Brain microvascular endothelial cell (primary cell): ENCODE results near the gene COMMD9.

Experiments
- DNase-seq: peaks from one replicate; pipeline ENCODE4 v3.0.0-alpha.2; 2020
- H3K27ac ChIP-seq: fragments of 250-450 bp; sonication (Bioruptor Pico); 2 replicates; pipeline ENCODE4 v1.5.1; 2020; ENCODE audit warnings: mild to moderate bottlenecking, moderate library complexity
- H3K27me3 ChIP-seq: fragments of 250-450 bp; sonication (Bioruptor Pico); replicated peaks from 2 replicates; pipeline ENCODE4 v1.5.1; 2020; ENCODE audit warnings: mild to moderate bottlenecking
- H3K36me3 ChIP-seq: fragments of 250-450 bp; sonication (Bioruptor Pico); replicated peaks from 2 replicates; pipeline ENCODE4 v1.5.1; 2020; ENCODE audit warnings: mild to moderate bottlenecking
- H3K4me3 ChIP-seq: 2 replicates; pipeline ENCODE4 v1.5.1; 2011; ENCODE audit warnings: low read depth, mild to moderate bottlenecking, control low read depth, low read length, moderate library complexity
- CTCF ChIP-seq: IDR thresholded peaks from 2 replicates; pipeline ENCODE4 v1.5.1; 2011; ENCODE audit warnings: low read depth, mild to moderate bottlenecking, moderate library complexity, low read length, control low read depth, inconsistent platforms; ENCODE audit errors: missing control alignments
- in situ Hi-C: cut with HindIII; loops from 2 replicates; pipeline ENCODE4 v1.10.0; 2017; ENCODE audit warnings: low sequenced_read_pairs, low pct_ligation_motif_present

Gene COMMD9

GRCh38 chr11:36278531-36279282 lies 10.5 kb downstream of the COMMD9 start:
- no peaks in the 10 kb centered on the region for H3K27me3 ChIP-seq
- peaks cover 6% of the 10 kb centered on the region for H3K36me3 ChIP-seq
- H3K4me3 ChIP-seq, result no peak overlapping the region
- TF ChIP-seq CTCF, result peak; percentile 34
- peak; percentile 18 for DNase-seq
- H3K27ac ChIP-seq, result no peak overlapping the region
- in situ Hi-C loops, result loop anchor here (25.0 kb wide), 1 partner anchor 209 kb away; no protein-coding TSS in a partner anchor

GRCh38 chr11:36274414-36274813 lies 14.8 kb downstream of the COMMD9 start:
- Histone ChIP-seq H3K27ac (no peak overlapping the region), H3K36me3 (peaks cover 12% of the 10 kb centered on the region), H3K27me3 (no peaks in the 10 kb centered on the region), H3K4me3 (no peak overlapping the region)
- in situ Hi-C loops, result loop anchor here (25.0 kb wide), 1 partner anchor 662 kb away; the partner anchor contains the start of gene FJX1
- TF ChIP-seq CTCF, result no peak
- no peak for DNase-seq

- DNase-seq, result no peak
- Histone ChIP-seq H3K27ac (no peak overlapping the region), H3K36me3 (peaks cover 12% of the 10 kb centered on the region), H3K27me3 (no peaks in the 10 kb centered on the region), H3K4me3 (no peak overlapping the region)
- in situ Hi-C loops, result loop anchor here (25.0 kb wide), 1 partner anchor 661 kb away; the partner anchor contains the start of gene FJX1
- TF ChIP-seq CTCF, result no peak
These were observed 16.1 kb downstream of the COMMD9 start for GRCh38 chr11:36273110-36273509.

- no peak overlapping the region for H3K4me3 ChIP-seq
- peaks cover 12% of the 10 kb centered on the region for H3K36me3 ChIP-seq
- H3K27ac ChIP-seq, result no peak overlapping the region
- DNase-seq, result no peak
- no peaks in the 10 kb centered on the region for H3K27me3 ChIP-seq
- TF ChIP-seq CTCF, result peak; percentile 30
- in situ Hi-C loops, result loop anchor here (25.0 kb wide), 1 partner anchor 660 kb away; the partner anchor contains the start of gene FJX1
These were observed 17.3 kb downstream of the COMMD9 start for GRCh38 chr11:36271794-36272407.

- H3K4me3 ChIP-seq, result no peak overlapping the region
- no peaks in the 10 kb centered on the region for H3K27me3 ChIP-seq
- in situ Hi-C loops, result loop anchor here (25.0 kb wide), 1 partner anchor 658 kb away; the partner anchor contains the start of gene FJX1
- peaks cover 12% of the 10 kb centered on the region for H3K36me3 ChIP-seq
- TF ChIP-seq CTCF, result no peak
- no peak overlapping the region for H3K27ac ChIP-seq
- DNase-seq, result no peak
These were observed 18.5 kb downstream of the COMMD9 start for GRCh38 chr11:36270701-36271100.
